Lower leg skin (tissue), 4 donors: ENCODE results near the gene FAM167B. TPM values are rescaled to one million over a fixed set of nuclear protein-coding genes. Genes with fewer than 3 reads are reported as not detected.

ENCODE experiments used
- DNase-seq, 2 donors: peaks; one replicate each; pipeline ENCODE4 v3.0.0-alpha.2; 2019; ENCODE audit warnings: low spot score in 2 of 2
- H3K4me3 ChIP-seq: fragments of 200-600 bp; sonication (generic); 2 replicates; pipeline ENCODE4 v1.5.1; 2017; ENCODE audit warnings: mild to moderate bottlenecking, low read depth; ENCODE audit not compliant: poor library complexity, severe bottlenecking
- POLR2A ChIP-seq, 2 donors: fragments of 450-650 bp; IDR thresholded peaks; one replicate each; pipeline ENCODE4 v1.6.1; 2016 to 2017; ENCODE audit warnings: antibody characterized with exemption in 2 of 2, mild to moderate bottlenecking in 1 of 2, moderate library complexity in 1 of 2
- WGBS, 2 donors: methylation state at CpG; one replicate each; pipeline ENCODE4 v1.1.5; 2018; 5-methylcytosine and 5-hydroxymethylcytosine counted together
- intact Hi-C: fragments of 100-400 bp; cut with DNase I; formaldehyde crosslinking; loops from one replicate; pipeline ENCODE4 v1.15.0; 2023; ENCODE audit warnings: low total_unique reads
- total RNA-seq, 4 donors: library from RNA; depleted of rRNA; stranded (reverse); fragments of >200 nt; gene quantifications; one replicate each; pipeline ENCODE4 v1.1.0, GENCODE V29; 2016
- TF ChIP-seq, protein P1 (sequence below), 3 donors: fragments of 450-650 bp; IDR thresholded peaks; one replicate each; pipeline ENCODE4 v1.5.1; 2016; ENCODE audit warnings: antibody characterized with exemption in 3 of 3, mild to moderate bottlenecking in 3 of 3, moderate library complexity in 2 of 3

The FAM167B gene
- 1 to 10 TPM in 1 of 4 donors, under 1 TPM in 2, not detected in 1; 0.42 to 1.4 (median 0.51) TPM for total RNA-seq

DNA sequence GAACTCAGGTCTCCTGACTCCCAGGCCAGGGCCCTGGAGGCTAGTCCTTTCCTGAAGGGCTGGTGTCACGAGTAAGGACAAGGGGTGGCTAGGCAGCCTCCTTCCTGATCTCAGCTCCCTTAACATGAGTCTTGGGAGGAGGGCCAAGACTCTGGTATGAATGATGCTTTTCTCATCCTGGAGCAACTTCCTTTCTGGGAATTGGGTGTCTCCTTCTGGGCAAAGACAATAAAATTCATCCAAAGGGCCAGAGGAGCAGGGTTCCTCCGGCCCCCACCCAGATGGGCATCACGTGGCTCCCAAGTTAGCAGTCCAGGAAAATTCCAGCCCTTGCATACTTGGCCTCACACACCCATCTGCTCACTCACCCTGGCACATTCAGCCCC is at the start of gene FAM167B:
TSS of gene FAM167B (plus strand) at position 335 of the 386 bp plus-strand sequence. CDS start 200 bp downstream, outside the sequence.
- WGBS, 2 donors = 32 to 39% methylated on average over 3 of the region's 3 CpGs
- H3K4me3 ChIP-seq = no peak within 1 kb of the TSS
- peak in 1 of 2 donors; percentile 51 for DNase-seq
- intact Hi-C loops = no loop called here
- TF ChIP-seq, protein P1, sequence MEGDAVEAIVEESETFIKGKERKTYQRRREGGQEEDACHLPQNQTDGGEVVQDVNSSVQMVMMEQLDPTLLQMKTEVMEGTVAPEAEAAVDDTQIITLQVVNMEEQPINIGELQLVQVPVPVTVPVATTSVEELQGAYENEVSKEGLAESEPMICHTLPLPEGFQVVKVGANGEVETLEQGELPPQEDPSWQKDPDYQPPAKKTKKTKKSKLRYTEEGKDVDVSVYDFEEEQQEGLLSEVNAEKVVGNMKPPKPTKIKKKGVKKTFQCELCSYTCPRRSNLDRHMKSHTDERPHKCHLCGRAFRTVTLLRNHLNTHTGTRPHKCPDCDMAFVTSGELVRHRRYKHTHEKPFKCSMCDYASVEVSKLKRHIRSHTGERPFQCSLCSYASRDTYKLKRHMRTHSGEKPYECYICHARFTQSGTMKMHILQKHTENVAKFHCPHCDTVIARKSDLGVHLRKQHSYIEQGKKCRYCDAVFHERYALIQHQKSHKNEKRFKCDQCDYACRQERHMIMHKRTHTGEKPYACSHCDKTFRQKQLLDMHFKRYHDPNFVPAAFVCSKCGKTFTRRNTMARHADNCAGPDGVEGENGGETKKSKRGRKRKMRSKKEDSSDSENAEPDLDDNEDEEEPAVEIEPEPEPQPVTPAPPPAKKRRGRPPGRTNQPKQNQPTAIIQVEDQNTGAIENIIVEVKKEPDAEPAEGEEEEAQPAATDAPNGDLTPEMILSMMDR (IDR thresholded peaks at IDR 0.05) = no peak
- TF ChIP-seq POLR2A (IDR thresholded peaks at IDR 0.05) = no peak

GRCh38 chr1:32197837-32198236 is 49.2 kb upstream of the FAM167B start:
- TF ChIP-seq, protein P1 (IDR thresholded peaks at IDR 0.05) = no peak
- no peak for TF ChIP-seq POLR2A (IDR thresholded peaks at IDR 0.05)
- no peak overlapping the region for H3K4me3 ChIP-seq
- no peak for DNase-seq
- intact Hi-C loops = no loop called here
- 76 to 81% methylated on average over 6 of the region's 6 CpGs for WGBS, 2 donors

- 82 to 85% methylated on average over 3 of the region's 3 CpGs for WGBS, 2 donors
- DNase-seq = no peak
- intact Hi-C loops = no loop called here
- TF ChIP-seq, protein P1 (IDR thresholded peaks at IDR 0.05) = no peak
- TF ChIP-seq POLR2A (IDR thresholded peaks at IDR 0.05) = no peak
- H3K4me3 ChIP-seq = no peak overlapping the region
Measured at GRCh38 chr1:32198237-32199042, 48.6 kb upstream of the FAM167B start.

GRCh38 chr1:32199043-32199716 is 47.8 kb upstream of the FAM167B start:
- no peak for DNase-seq
- intact Hi-C loops = no loop called here
- TF ChIP-seq POLR2A (IDR thresholded peaks at IDR 0.05) = no peak
- 57 to 70% methylated on average over 4 of the region's 4 CpGs for WGBS, 2 donors
- H3K4me3 ChIP-seq = no peak overlapping the region

DNA sequence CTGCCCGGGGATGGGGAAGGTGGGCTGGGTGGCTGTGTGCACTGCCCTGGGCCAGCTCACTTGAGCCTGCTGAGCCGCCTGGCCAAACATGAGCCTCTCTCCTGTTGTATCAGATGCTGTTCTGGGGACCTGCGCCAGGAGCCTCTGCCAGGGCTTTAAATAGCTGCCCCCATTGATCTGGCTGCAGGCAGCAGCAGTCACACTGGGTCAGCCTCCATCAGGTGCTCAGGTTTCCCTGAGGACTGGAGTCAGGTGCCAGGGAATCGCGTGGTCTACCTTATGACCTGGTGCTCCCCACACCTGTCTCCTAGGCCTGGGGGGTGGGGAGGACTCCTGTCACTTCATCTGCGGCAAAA is 47.3 kb upstream of the FAM167B start:
- TF ChIP-seq, protein P1 (IDR thresholded peaks at IDR 0.05) = no peak
- no peak for TF ChIP-seq POLR2A (IDR thresholded peaks at IDR 0.05)
- DNase-seq = no peak
- intact Hi-C loops = no loop called here
- WGBS, 2 donors = 27 to 38% methylated on average over 6 of the region's 6 CpGs
- no peak overlapping the region for H3K4me3 ChIP-seq

- 1% methylated on average over 34 of the region's 34 CpGs for WGBS, 2 donors
- peak in 1 of 2 donors; percentile 93 for DNase-seq
- intact Hi-C loops = no loop called here
- TF ChIP-seq, protein P1 (IDR thresholded peaks at IDR 0.05) = no peak
- no peak for TF ChIP-seq POLR2A (IDR thresholded peaks at IDR 0.05)
- H3K4me3 ChIP-seq = peak within 1 kb of the TSS; percentile 49
Measured at GRCh38 chr1:32200226-32201010, 46.6 kb upstream of the FAM167B start, which contains the start of gene CCDC28B. CCDC28B (plus strand) TSS chr1:32200595; CDS start chr1:32201936, 1,341 bp downstream.
